Smooth muscle cell of the umbilical artery (primary cell): ENCODE measurements around the gene PAK3. TPM values are rescaled to one million over a fixed set of nuclear protein-coding genes. Genes with fewer than 3 reads are reported as not detected.

Experiments used
- total RNA-seq: library from RNA; depleted of rRNA; stranded (reverse); fragments of >200 nt; gene quantifications from 2 replicates; pipeline ENCODE4 v1.2.3, GENCODE V29; 2014

The PAK3 gene
- total RNA-seq, result 1.2 and 2.2 TPM in 2 replicates

GRCh38 chrX:111095974-111096895 lies at the start of gene PAK3:
TSS of gene PAK3 (plus strand) at chrX:111096191. CDS start at chrX:111123104, 26,913 bp downstream.

GRCh38 chrX:111270339-111270738 lies 174.3 kb downstream of the PAK3 start, which contains the start of gene CAPN6:
TSS of gene CAPN6 (minus strand) at chrX:111270483. CDS start at chrX:111263936, 6,547 bp downstream.

Other genes with a start within 250 kb of the PAK3 start
- gene CAPN6, start 174.3 kb downstream of the PAK3 start, total RNA-seq, result not detected in 2 replicates